HepG2 (cell line): ENCODE measurements around the gene EIF4G3. TPM values are rescaled to one million over a fixed set of nuclear protein-coding genes. Genes with fewer than 3 reads are reported as not detected.
A peak's percentile ranks its signal among the peaks of the same experiment; 100 is the strongest.

ENCODE experiments used
- ATF7-NPFF ChIP-seq: sonication (generic); formaldehyde crosslinking; IDR thresholded peaks from 2 replicates; pipeline ENCODE4 v1.8.1; 2023; ENCODE audit warnings: mild to moderate bottlenecking, low read depth, missing genetic modification reagents, moderate library complexity
- GATAD2A ChIP-seq: IDR thresholded peaks from 2 replicates; pipeline ENCODE4 v1.6.1; 2016
- HHEX ChIP-seq: IDR thresholded peaks from 2 replicates; pipeline ENCODE4 v1.6.1; 2016; ENCODE audit warnings: control low read depth
- SKI ChIP-seq: fragments of 450-650 bp; IDR thresholded peaks from one replicate; pipeline ENCODE4 v1.6.1; 2018; ENCODE audit warnings: mild to moderate bottlenecking; ENCODE audit not compliant: partially characterized antibody
- SOX13 ChIP-seq, 3 experiments: fragments of 450-650 bp in 1 of 3; sonication (generic) in 1 of 3; formaldehyde crosslinking in 1 of 3; IDR thresholded peaks in 2 of 3; conservative IDR thresholded peaks in 1 of 3; 2 replicates each; pipeline versions ENCODE4 v1.5.0 to v1.6.1; 2016 to 2020; ENCODE audit warnings: antibody characterized with exemption in 1 of 3, mild to moderate bottlenecking in 1 of 3, missing compliant biosample characterization in 1 of 3, missing genetic modification reagents in 1 of 3, moderate library complexity in 1 of 3
- TOPORS ChIP-seq: sonication (generic); formaldehyde crosslinking; IDR thresholded peaks from 2 replicates; pipeline ENCODE4 v1.8.0; 2023; ENCODE audit warnings: mild to moderate bottlenecking, missing genetic modification reagents
- ZBTB7B ChIP-seq: sonication (generic); formaldehyde crosslinking; IDR thresholded peaks from 2 replicates; pipeline ENCODE4 v1.4.0; 2020; ENCODE audit warnings: missing genetic modification reagents
- ZC3H13 ChIP-seq: sonication (generic); formaldehyde crosslinking; IDR thresholded peaks from 2 replicates; pipeline ENCODE4 v1.8.1; 2023; ENCODE audit warnings: mild to moderate bottlenecking, missing genetic modification reagents, moderate library complexity
- ZFP36L2 ChIP-seq: sonication (generic); formaldehyde crosslinking; IDR thresholded peaks from 2 replicates; pipeline ENCODE4 v1.4.0; 2020; ENCODE audit warnings: missing genetic modification reagents
- ZNF225 ChIP-seq: sonication (generic); formaldehyde crosslinking; IDR thresholded peaks from 2 replicates; pipeline ENCODE4 v1.4.0; 2020; ENCODE audit warnings: mild to moderate bottlenecking, missing genetic modification reagents
- ZNF230 ChIP-seq: sonication (generic); formaldehyde crosslinking; IDR thresholded peaks from 2 replicates; pipeline ENCODE4 v1.4.0; 2020; ENCODE audit warnings: mild to moderate bottlenecking, missing genetic modification reagents
- ZNF253 ChIP-seq: sonication (generic); formaldehyde crosslinking; IDR thresholded peaks from 2 replicates; pipeline ENCODE4 v1.8.0; 2022; ENCODE audit warnings: mild to moderate bottlenecking, missing genetic modification reagents, borderline replicate concordance
- ZNF572 ChIP-seq: sonication (generic); formaldehyde crosslinking; IDR thresholded peaks from 2 replicates; pipeline ENCODE4 v1.5.1; 2020; ENCODE audit warnings: mild to moderate bottlenecking, missing genetic modification reagents
- ZNF607 ChIP-seq: sonication (generic); formaldehyde crosslinking; IDR thresholded peaks from 2 replicates; pipeline ENCODE4 v1.5.1; 2020; ENCODE audit warnings: missing genetic modification reagents, mild to moderate bottlenecking, borderline replicate concordance
- ZNF672 ChIP-seq: sonication (generic); formaldehyde crosslinking; IDR thresholded peaks from 2 replicates; pipeline ENCODE4 v1.8.1; 2022; ENCODE audit warnings: missing genetic modification reagents
- polyA plus RNA-seq, 8 experiments: library from polyadenylated mRNA; depleted of rRNA in 3 of 8; stranded (reverse) in 7 of 8; unstranded in 1 of 8; fragments of >200 nt; fragmentation: Illumina TruSeq in 4 of 8; extraction: Trizol in 4 of 8; gene quantifications; 2 replicates each; pipeline versions ENCODE4 v1.2.1 to v1.2.3, GENCODE V29; 2011 to 2016; ENCODE audit warnings: low read depth in 4 of 8, missing spikeins in 1 of 8, mixed read lengths in 1 of 8; ENCODE audit not compliant: insufficient read depth in 1 of 8
- total RNA-seq, 5 experiments: library from RNA; depleted of rRNA; stranded (reverse); fragments of >200 nt; fragmentation: Illumina TruSeq; extraction: Trizol; gene quantifications; 2 replicates each; pipeline ENCODE4 v1.2.3, GENCODE V29; 2016; ENCODE audit warnings: low read depth in 1 of 5
- TF ChIP-seq, protein P1 (sequence below): sonication (generic); formaldehyde crosslinking; IDR thresholded peaks from 2 replicates; pipeline ENCODE4 v1.4.0; 2020; ENCODE audit warnings: missing genetic modification reagents, borderline replicate concordance
- TF ChIP-seq, protein P2 (sequence below): sonication (generic); formaldehyde crosslinking; conservative IDR thresholded peaks from 2 replicates; pipeline ENCODE4 v1.4.0; 2020; ENCODE audit warnings: missing genetic modification reagents
- TF ChIP-seq, protein P3 (sequence below): sonication (generic); formaldehyde crosslinking; IDR thresholded peaks from 2 replicates; pipeline ENCODE4 v1.5.0; 2020; ENCODE audit warnings: missing genetic modification reagents
- TF ChIP-seq, protein P4 (sequence below): sonication (generic); formaldehyde crosslinking; IDR thresholded peaks from 2 replicates; pipeline ENCODE4 v1.4.0; 2020; ENCODE audit warnings: missing genetic modification reagents
- TF ChIP-seq, protein P5 (sequence below): sonication (generic); formaldehyde crosslinking; conservative IDR thresholded peaks from 2 replicates; pipeline ENCODE4 v1.8.0; 2022; ENCODE audit warnings: missing genetic modification reagents

EIF4G3 gene
- total and polyA plus RNA-seq, 2 of the 13 experiments (the other 11 are each of a cell fraction or from before 2014, with no cell fraction given) = 22.2 to 27.6 TPM

DNA sequence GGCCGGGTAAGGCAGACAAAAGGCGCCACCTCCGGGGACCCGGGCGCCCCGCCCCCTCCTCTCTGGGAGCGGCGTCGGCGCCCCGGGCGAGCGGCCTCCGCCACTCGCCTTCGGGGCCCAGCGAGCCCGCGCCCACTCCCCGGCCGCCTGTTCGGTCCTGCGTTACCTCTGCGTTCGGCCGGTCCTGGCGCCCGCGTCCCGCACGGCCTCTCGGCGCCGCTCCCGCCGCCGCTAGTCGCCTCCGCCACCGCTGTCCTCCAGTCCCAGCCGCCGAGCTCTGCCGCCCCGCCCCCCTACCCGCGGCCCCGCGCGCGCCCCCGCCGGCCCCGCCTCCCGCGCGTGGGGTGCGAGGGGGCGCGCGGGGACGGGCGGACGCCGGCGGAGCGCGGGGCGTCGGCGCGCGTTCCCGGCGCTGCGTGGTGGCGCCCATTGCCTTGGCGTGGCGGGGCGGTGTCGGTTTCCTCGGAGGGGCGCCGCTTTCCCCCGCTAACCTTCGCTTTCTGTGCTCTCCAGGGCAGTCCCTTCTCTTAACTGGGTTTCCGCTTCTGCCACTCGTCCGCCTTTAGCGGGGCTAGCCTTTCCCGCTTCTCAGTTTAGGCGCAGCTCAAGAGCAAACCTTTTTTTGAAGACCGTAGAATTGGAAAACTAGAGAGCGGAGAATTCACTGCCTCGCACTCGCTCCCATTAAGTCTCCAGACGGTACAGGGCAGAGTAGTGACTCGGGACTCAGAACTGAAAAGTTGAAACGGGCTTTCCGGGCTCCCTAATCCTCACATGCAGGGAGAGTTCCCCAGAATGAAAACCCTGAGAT lies 389.5 kb downstream of the EIF4G3 start, which contains the start of gene HP1BP3 (continued):
- TF ChIP-seq SOX13 (IDR thresholded peaks at IDR 0.05) (0 out of 2 replicates have a peak, but pooled peaks have one; percentile 15), SOX13 (CRISPR knock-in tag; conservative IDR thresholded peaks at IDR 0.05 in 1 of 2, IDR thresholded peaks at IDR 0.05 in 1 of 2) (no peak; a peak in 1 of 4 replicates), TOPORS (CRISPR knock-in tag) (no peak), SKI (peak; percentile 46), ZNF607 (CRISPR knock-in tag) (no peak), ZBTB7B (CRISPR knock-in tag) (0 out of 2 replicates have a peak, but pooled peaks have one; percentile 59), ATF7-NPFF (no peak), ZNF230 (no peak), ZFP36L2 (CRISPR knock-in tag) (no peak), ZNF572 (CRISPR knock-in tag) (no peak), ZNF253 (CRISPR knock-in tag) (no peak), ZNF225 (CRISPR knock-in tag) (no peak), GATAD2A (no peak), ZNF672 (0 out of 2 replicates have a peak, but pooled peaks have one; percentile 45), ZC3H13 (CRISPR knock-in tag) (no peak), HHEX (CRISPR knock-in tag) (no peak)
- TF ChIP-seq, protein P1, sequence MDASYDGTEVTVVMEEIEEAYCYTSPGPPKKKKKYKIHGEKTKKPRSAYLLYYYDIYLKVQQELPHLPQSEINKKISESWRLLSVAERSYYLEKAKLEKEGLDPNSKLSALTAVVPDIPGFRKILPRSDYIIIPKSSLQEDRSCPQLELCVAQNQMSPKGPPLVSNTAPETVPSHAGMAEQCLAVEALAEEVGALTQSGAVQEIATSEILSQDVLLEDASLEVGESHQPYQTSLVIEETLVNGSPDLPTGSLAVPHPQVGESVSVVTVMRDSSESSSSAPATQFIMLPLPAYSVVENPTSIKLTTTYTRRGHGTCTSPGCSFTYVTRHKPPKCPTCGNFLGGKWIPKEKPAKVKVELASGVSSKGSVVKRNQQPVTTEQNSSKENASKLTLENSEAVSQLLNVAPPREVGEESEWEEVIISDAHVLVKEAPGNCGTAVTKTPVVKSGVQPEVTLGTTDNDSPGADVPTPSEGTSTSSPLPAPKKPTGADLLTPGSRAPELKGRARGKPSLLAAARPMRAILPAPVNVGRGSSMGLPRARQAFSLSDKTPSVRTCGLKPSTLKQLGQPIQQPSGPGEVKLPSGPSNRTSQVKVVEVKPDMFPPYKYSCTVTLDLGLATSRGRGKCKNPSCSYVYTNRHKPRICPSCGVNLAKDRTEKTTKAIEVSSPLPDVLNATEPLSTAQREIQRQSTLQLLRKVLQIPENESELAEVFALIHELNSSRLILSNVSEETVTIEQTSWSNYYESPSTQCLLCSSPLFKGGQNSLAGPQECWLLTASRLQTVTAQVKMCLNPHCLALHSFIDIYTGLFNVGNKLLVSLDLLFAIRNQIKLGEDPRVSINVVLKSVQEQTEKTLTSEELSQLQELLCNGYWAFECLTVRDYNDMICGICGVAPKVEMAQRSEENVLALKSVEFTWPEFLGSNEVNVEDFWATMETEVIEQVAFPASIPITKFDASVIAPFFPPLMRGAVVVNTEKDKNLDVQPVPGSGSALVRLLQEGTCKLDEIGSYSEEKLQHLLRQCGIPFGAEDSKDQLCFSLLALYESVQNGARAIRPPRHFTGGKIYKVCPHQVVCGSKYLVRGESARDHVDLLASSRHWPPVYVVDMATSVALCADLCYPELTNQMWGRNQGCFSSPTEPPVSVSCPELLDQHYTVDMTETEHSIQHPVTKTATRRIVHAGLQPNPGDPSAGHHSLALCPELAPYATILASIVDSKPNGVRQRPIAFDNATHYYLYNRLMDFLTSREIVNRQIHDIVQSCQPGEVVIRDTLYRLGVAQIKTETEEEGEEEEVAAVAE (CRISPR knock-in tag) = no peak
- TF ChIP-seq, protein P2, sequence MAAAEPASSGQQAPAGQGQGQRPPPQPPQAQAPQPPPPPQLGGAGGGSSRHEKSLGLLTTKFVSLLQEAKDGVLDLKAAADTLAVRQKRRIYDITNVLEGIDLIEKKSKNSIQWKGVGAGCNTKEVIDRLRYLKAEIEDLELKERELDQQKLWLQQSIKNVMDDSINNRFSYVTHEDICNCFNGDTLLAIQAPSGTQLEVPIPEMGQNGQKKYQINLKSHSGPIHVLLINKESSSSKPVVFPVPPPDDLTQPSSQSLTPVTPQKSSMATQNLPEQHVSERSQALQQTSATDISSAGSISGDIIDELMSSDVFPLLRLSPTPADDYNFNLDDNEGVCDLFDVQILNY (CRISPR knock-in tag) = no peak
- TF ChIP-seq, protein P3, sequence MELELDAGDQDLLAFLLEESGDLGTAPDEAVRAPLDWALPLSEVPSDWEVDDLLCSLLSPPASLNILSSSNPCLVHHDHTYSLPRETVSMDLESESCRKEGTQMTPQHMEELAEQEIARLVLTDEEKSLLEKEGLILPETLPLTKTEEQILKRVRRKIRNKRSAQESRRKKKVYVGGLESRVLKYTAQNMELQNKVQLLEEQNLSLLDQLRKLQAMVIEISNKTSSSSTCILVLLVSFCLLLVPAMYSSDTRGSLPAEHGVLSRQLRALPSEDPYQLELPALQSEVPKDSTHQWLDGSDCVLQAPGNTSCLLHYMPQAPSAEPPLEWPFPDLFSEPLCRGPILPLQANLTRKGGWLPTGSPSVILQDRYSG = peak; percentile 56; the same call in 1 of the 2 replicates
- TF ChIP-seq, protein P4, sequence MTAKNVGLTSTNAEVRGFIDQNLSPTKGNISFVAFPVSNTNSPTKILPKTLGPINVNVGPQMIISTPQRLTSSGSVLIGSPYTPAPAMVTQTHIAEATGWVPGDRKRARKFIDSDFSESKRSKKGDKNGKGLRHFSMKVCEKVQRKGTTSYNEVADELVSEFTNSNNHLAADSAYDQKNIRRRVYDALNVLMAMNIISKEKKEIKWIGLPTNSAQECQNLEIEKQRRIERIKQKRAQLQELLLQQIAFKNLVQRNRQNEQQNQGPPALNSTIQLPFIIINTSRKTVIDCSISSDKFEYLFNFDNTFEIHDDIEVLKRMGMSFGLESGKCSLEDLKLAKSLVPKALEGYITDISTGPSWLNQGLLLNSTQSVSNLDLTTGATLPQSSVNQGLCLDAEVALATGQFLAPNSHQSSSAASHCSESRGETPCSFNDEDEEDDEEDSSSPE = no peak
- TF ChIP-seq, protein P5, sequence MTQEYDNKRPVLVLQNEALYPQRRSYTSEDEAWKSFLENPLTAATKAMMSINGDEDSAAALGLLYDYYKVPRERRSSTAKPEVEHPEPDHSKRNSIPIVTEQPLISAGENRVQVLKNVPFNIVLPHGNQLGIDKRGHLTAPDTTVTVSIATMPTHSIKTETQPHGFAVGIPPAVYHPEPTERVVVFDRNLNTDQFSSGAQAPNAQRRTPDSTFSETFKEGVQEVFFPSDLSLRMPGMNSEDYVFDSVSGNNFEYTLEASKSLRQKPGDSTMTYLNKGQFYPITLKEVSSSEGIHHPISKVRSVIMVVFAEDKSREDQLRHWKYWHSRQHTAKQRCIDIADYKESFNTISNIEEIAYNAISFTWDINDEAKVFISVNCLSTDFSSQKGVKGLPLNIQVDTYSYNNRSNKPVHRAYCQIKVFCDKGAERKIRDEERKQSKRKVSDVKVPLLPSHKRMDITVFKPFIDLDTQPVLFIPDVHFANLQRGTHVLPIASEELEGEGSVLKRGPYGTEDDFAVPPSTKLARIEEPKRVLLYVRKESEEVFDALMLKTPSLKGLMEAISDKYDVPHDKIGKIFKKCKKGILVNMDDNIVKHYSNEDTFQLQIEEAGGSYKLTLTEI = no peak
